Measurements from ENCODE around the gene CGB2.

DNA sequence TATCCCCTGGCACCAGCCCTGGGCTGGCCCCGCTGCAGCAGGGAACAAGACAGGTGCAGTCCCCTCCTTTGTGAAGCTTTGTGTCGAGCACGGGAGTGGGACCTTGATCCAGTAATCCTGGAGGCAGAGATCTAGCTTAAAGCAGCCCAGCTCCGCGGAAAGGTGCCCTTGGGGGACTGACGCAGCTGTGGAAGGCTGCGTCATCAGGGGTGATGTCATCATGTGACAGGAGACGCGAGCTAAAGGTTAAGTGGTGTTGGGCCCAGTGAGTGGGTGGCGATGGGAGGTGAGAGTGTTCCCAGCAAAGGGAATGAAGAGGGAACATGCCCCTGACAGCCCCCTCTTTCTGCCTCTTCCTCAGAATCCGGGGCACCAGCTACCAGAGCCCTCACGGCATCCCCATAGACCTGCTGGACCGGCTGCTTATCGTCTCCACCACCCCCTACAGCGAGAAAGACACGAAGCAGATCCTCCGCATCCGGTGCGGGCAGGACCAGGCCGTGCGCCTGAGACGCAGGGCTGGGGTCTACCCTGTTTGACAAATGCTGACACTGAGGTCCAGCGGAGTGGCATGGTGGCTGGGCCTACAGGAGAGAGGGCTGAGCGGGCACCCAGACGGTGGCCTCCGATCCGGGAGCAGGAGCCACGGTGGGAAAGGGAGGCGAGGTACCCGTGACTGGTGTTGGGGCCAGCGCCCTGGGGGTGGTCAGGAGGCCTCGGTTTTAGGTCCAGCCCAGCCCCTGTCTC, 17.4 kb upstream of the CGB2 start:
- TF ChIP-seq, protein P1, sequence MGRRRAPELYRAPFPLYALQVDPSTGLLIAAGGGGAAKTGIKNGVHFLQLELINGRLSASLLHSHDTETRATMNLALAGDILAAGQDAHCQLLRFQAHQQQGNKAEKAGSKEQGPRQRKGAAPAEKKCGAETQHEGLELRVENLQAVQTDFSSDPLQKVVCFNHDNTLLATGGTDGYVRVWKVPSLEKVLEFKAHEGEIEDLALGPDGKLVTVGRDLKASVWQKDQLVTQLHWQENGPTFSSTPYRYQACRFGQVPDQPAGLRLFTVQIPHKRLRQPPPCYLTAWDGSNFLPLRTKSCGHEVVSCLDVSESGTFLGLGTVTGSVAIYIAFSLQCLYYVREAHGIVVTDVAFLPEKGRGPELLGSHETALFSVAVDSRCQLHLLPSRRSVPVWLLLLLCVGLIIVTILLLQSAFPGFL (CRISPR knock-in tag; IDR thresholded peaks at IDR 0.05), result no peak
- TF ChIP-seq RCOR2 (CRISPR knock-in tag; IDR thresholded peaks at IDR 0.05) (no peak), ZNF326 (CRISPR knock-in tag; IDR thresholded peaks at IDR 0.05; ENCODE audit: borderline replicate concordance) (no peak), ZNF652 (CRISPR knock-in tag; IDR thresholded peaks at IDR 0.05; ENCODE audit: borderline replicate concordance, low read depth) (no peak), ZNF543 (CRISPR knock-in tag; IDR thresholded peaks at IDR 0.05) (no peak), SALL2 (CRISPR knock-in tag; IDR thresholded peaks at IDR 0.05) (no peak)
- TF ChIP-seq, protein P2, sequence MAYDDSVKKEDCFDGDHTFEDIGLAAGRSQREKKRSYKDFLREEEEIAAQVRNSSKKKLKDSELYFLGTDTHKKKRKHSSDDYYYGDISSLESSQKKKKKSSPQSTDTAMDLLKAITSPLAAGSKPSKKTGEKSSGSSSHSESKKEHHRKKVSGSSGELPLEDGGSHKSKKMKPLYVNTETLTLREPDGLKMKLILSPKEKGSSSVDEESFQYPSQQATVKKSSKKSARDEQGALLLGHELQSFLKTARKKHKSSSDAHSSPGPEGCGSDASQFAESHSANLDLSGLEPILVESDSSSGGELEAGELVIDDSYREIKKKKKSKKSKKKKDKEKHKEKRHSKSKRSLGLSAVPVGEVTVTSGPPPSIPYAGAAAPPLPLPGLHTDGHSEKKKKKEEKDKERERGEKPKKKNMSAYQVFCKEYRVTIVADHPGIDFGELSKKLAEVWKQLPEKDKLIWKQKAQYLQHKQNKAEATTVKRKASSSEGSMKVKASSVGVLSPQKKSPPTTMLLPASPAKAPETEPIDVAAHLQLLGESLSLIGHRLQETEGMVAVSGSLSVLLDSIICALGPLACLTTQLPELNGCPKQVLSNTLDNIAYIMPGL (CRISPR knock-in tag; IDR thresholded peaks at IDR 0.05; ENCODE audit: borderline replicate concordance in 1 of 2, low read depth in 1 of 2), result no peak
- TF ChIP-seq, protein P3, sequence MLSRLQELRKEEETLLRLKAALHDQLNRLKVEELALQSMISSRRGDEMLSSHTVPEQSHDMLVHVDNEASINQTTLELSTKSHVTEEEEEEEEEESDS (CRISPR knock-in tag; IDR thresholded peaks at IDR 0.05; ENCODE audit: borderline replicate concordance), result no peak
- TF ChIP-seq, protein P4, sequence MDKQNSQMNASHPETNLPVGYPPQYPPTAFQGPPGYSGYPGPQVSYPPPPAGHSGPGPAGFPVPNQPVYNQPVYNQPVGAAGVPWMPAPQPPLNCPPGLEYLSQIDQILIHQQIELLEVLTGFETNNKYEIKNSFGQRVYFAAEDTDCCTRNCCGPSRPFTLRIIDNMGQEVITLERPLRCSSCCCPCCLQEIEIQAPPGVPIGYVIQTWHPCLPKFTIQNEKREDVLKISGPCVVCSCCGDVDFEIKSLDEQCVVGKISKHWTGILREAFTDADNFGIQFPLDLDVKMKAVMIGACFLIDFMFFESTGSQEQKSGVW (CRISPR knock-in tag; IDR thresholded peaks at IDR 0.05; ENCODE audit: borderline replicate concordance), result no peak
- TF ChIP-seq, protein P5, sequence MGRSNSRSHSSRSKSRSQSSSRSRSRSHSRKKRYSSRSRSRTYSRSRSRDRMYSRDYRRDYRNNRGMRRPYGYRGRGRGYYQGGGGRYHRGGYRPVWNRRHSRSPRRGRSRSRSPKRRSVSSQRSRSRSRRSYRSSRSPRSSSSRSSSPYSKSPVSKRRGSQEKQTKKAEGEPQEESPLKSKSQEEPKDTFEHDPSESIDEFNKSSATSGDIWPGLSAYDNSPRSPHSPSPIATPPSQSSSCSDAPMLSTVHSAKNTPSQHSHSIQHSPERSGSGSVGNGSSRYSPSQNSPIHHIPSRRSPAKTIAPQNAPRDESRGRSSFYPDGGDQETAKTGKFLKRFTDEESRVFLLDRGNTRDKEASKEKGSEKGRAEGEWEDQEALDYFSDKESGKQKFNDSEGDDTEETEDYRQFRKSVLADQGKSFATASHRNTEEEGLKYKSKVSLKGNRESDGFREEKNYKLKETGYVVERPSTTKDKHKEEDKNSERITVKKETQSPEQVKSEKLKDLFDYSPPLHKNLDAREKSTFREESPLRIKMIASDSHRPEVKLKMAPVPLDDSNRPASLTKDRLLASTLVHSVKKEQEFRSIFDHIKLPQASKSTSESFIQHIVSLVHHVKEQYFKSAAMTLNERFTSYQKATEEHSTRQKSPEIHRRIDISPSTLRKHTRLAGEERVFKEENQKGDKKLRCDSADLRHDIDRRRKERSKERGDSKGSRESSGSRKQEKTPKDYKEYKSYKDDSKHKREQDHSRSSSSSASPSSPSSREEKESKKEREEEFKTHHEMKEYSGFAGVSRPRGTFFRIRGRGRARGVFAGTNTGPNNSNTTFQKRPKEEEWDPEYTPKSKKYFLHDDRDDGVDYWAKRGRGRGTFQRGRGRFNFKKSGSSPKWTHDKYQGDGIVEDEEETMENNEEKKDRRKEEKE (IDR thresholded peaks at IDR 0.05), result no peak
